K562 (cell line): ENCODE data around the gene MTNR1B. TPM values are rescaled to one million over a fixed set of nuclear protein-coding genes. Genes with fewer than 3 reads are reported as not detected.

ENCODE experiments used
- ATAC-seq: fragments of 200-7000 bp; cut with Tn5 transposase; 3 replicates; pipeline ENCODE4 v1.9.1; 2020; ENCODE audit warnings: moderate library complexity
- BruUV-seq: library from RNA; stranded (reverse); fragments of 400-500 nt; replicated peaks from 2 replicates; lab custom pipeline; 2021; lab: Mats Ljungman, UMichigan
- CTCF ChIA-PET: fragments of 300-600 bp; formaldehyde crosslinking; extraction: SDS; loops from one replicate; lab custom pipeline; 2021; ENCODE audit warnings: low intra/inter-chr PET ratio; lab: Yijun Ruan, JAX
- POLR2A ChIA-PET: fragments of 300-600, 350-650 bp; sonication (Branson Sonifier 250); formaldehyde crosslinking; extraction: SDS; loops from one replicate; lab custom pipeline; 2021; ENCODE audit warnings: antibody characterized with exemption, inconsistent platforms; lab: Yijun Ruan, JAX
- DNase-seq, 4 experiments: peaks; one replicate each; pipeline versions ENCODE4 v3.0.0 to v3.0.0-alpha.2; 2011 to 2018; ENCODE audit warnings: low spot score in 3 of 4, mixed read lengths in 3 of 4; ENCODE audit errors: extremely low read depth in 1 of 4
- FAIRE-seq: peaks from 2 replicates; lab custom pipeline; 2011; peaks lifted over from hg19 to GRCh38; lab: Jason Lieb, UNC
- H2AFZ ChIP-seq: 2 replicates; pipeline ENCODE4 v1.6.0; 2011; ENCODE audit warnings: low read depth, low read length, control low read depth, inconsistent platforms
- H3K27ac ChIP-seq: fragments of 200-600 bp; 3 replicates; pipeline ENCODE4 v1.8.0; 2011; ENCODE audit warnings: low read depth, mild to moderate bottlenecking, control low read depth, inconsistent platforms, low read length, moderate library complexity, mixed read lengths; ENCODE audit errors: extremely low read depth
- H3K27me3 ChIP-seq, 2 experiments: fragments of 300-600 bp in 1 of 2; 2 replicates in 1 of 2; 3 replicates in 1 of 2; pipeline versions ENCODE4 v1.6.0 to v1.8.0; 2011; ENCODE audit warnings: inconsistent platforms in 2 of 2, low read length in 2 of 2, mild to moderate bottlenecking in 1 of 2, mixed read lengths in 1 of 2, moderate library complexity in 1 of 2; ENCODE audit not compliant: control insufficient read depth in 2 of 2, insufficient read depth in 2 of 2
- H3K36me3 ChIP-seq: fragments of 300-600 bp; 3 replicates; pipeline ENCODE4 v1.8.0; 2011; ENCODE audit warnings: mild to moderate bottlenecking, low read length, inconsistent platforms; ENCODE audit not compliant: control insufficient read depth, insufficient read depth
- H3K4me1 ChIP-seq, 2 experiments: fragments of 200-600 bp in 1 of 2; replicated peaks in 1 of 2; 2 replicates in 1 of 2; 3 replicates in 1 of 2; pipeline versions ENCODE4 v1.5.1 to v1.8.0; 2011; ENCODE audit warnings: inconsistent platforms in 2 of 2, low read length in 2 of 2, mild to moderate bottlenecking in 1 of 2, mixed read lengths in 1 of 2, moderate library complexity in 1 of 2; ENCODE audit not compliant: control insufficient read depth in 2 of 2, insufficient read depth in 2 of 2
- H3K4me2 ChIP-seq: 2 replicates; pipeline ENCODE4 v1.6.1; 2011; ENCODE audit warnings: low read length, control low read depth, inconsistent platforms, mixed read lengths; ENCODE audit not compliant: insufficient read depth
- H3K4me3 ChIP-seq: fragments of 200-600 bp; sonication (generic), shearing (Covaris generic); 2 replicates; pipeline ENCODE4 v1.5.1; 2016; ENCODE audit warnings: control low read depth, inconsistent platforms
- H3K79me2 ChIP-seq: fragments of 200-600 bp; 3 replicates; pipeline ENCODE4 v1.8.0; 2011; ENCODE audit warnings: low read length, inconsistent platforms; ENCODE audit not compliant: control insufficient read depth, insufficient read depth
- H3K9ac ChIP-seq, 2 experiments: 2 replicates each; pipeline versions ENCODE4 v1.6.0 to v1.6.1; 2011; ENCODE audit warnings: low read depth in 2 of 2, low read length in 2 of 2, control low read depth in 1 of 2, inconsistent platforms in 1 of 2, mild to moderate bottlenecking in 1 of 2, mixed read lengths in 1 of 2; ENCODE audit not compliant: insufficient read depth in 1 of 2
- H3K9me1 ChIP-seq: one replicate; pipeline ENCODE4 v1.6.0; 2011; ENCODE audit warnings: inconsistent platforms, mild to moderate bottlenecking, low read length, moderate library complexity; ENCODE audit not compliant: control insufficient read depth, insufficient read depth
- H3K9me3 ChIP-seq: replicated peaks from 2 replicates; pipeline ENCODE4 v1.5.1; 2011; ENCODE audit warnings: low read depth, low read length, inconsistent platforms; ENCODE audit not compliant: control insufficient read depth, insufficient read depth
- H4K20me1 ChIP-seq: replicated peaks from 2 replicates; pipeline ENCODE4 v1.6.1; 2011; ENCODE audit warnings: low read length, inconsistent platforms, mixed read lengths; ENCODE audit not compliant: control insufficient read depth, insufficient read depth
- ELF2 ChIP-seq: fragments of 250-450 bp; sonication (Bioruptor Pico); IDR thresholded peaks from 2 replicates; pipeline ENCODE4 v1.5.0; 2021; ENCODE audit warnings: mild to moderate bottlenecking
- NEUROD1 ChIP-seq: fragments of 150-350 bp; IDR thresholded peaks from 2 replicates; pipeline ENCODE4 v1.6.1; 2014; ENCODE audit warnings: borderline replicate concordance, low read length, low read depth; ENCODE audit not compliant: partially characterized antibody
- NFE2L1 ChIP-seq: fragments of 450-650 bp; IDR thresholded peaks from 2 replicates; pipeline ENCODE4 v1.6.1; 2016; ENCODE audit warnings: missing genetic modification characterization, low read depth, mild to moderate bottlenecking, missing compliant biosample characterization, moderate library complexity, borderline replicate concordance
- TOE1 ChIP-seq, 2 experiments: fragments of 450-650 bp in 1 of 2; sonication (generic) in 1 of 2; formaldehyde crosslinking in 1 of 2; IDR thresholded peaks; 2 replicates each; pipeline versions ENCODE4 v1.7.1 to v1.8.0; 2016 to 2022; ENCODE audit warnings: borderline replicate concordance in 2 of 2, mild to moderate bottlenecking in 2 of 2, antibody characterized with exemption in 1 of 2, inconsistent platforms in 1 of 2, low read depth in 1 of 2, missing genetic modification reagents in 1 of 2, moderate library complexity in 1 of 2
- ZNF77 ChIP-seq: fragments of 250-450 bp; sonication (Bioruptor Pico); IDR thresholded peaks from 2 replicates; pipeline ENCODE4 v1.5.0; 2020
- WGBS: fragments of 100-300 bp; shearing (Covaris generic); methylation state at CpG from one replicate; pipeline ENCODE4 v1.1.6; 2016; ENCODE audit warnings: low coverage, mixed read lengths; ENCODE audit not compliant: insufficient coverage; ENCODE audit errors: missing lambda C conversion rate; 5-methylcytosine and 5-hydroxymethylcytosine counted together
- in situ Hi-C: fragments of 300-500 bp; cut with MboI; formaldehyde crosslinking; loops from 4 replicates; pipeline ENCODE4 v1.15.0; 2018; ENCODE audit warnings: inconsistent platforms, mixed read lengths
- intact Hi-C: fragments of 100-400 bp; cut with micrococcal nuclease; formaldehyde crosslinking; loops from 2 replicates; pipeline ENCODE4 v1.14.2; 2022
- polyA plus RNA-seq, 8 experiments: library from polyadenylated mRNA; depleted of rRNA in 4 of 8; stranded (reverse) in 5 of 8; unstranded in 3 of 8; fragments of >200 nt; fragmentation: Nextera tagmentation in 2 of 8; fragmentation: Illumina TruSeq in 1 of 8; extraction: Ambion mirVana in 2 of 8; extraction: Trizol in 1 of 8; gene quantifications; 2 replicates each; pipeline versions ENCODE4 v1.2.1 to v1.2.3, GENCODE V29; 2011 to 2014; ENCODE audit warnings: inconsistent platforms in 1 of 8, missing spikeins in 1 of 8
- total RNA-seq, 7 experiments: library from RNA; depleted of rRNA in 6 of 7; stranded (reverse); fragments of >200 nt in 6 of 7; fragmentation: Illumina TruSeq in 2 of 7; extraction: Trizol in 2 of 7; gene quantifications; 2 replicates each; pipeline versions ENCODE4 v1.2.1 to v1.2.3, GENCODE V29; 2011 to 2021; ENCODE audit warnings: low replicate concordance in 1 of 7
- TF ChIP-seq, protein P1 (sequence below): fragments of 200-800 bp; sonication (Bioruptor generic); IDR thresholded peaks from 2 replicates; pipeline ENCODE4 v1.6.1; 2017; ENCODE audit warnings: missing genetic modification characterization, missing compliant biosample characterization
- TF ChIP-seq, protein P2 (sequence below): fragments of 450-650 bp; formaldehyde crosslinking; IDR thresholded peaks from 2 replicates; pipeline ENCODE4 v1.4.0; 2020; ENCODE audit warnings: mild to moderate bottlenecking, moderate library complexity
- TF ChIP-seq, protein P3 (sequence below): IDR thresholded peaks from 2 replicates; pipeline ENCODE4 v1.6.1; 2011; ENCODE audit warnings: borderline replicate concordance, low read depth, mild to moderate bottlenecking, moderate library complexity, low read length; ENCODE audit not compliant: insufficient read depth, poor library complexity, severe bottlenecking

The MTNR1B gene
- total and polyA plus RNA-seq, 9 of the 15 experiments (the other 6 are each of a cell fraction or from before 2014, with no cell fraction given), result not detected

DNA sequence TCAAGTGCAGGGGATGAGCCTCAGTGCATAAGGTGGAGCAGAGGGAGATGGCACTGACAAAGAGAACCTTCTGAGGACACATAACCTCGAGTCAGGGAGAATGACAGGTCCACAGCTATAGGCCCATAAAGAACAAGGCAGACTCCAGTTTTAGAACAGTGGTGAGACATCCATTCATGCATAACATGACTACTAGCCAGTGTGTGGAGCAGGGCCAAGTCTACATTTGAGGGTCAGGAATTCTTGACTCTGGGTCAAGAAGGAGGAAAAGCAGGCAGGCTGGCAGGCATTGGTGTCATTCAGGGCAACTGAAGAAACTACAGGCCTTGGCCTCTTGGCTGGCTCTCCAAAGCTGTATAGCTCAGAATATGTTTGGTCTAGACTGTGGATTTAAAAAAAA, 54.9 kb downstream of the MTNR1B start:
- CTCF ChIA-PET, result no interaction called here

More for the DNA sequence above, 54.9 kb downstream of the MTNR1B start:
- Histone ChIP-seq H3K27ac (no peak overlapping the region), H3K4me2 (no peak overlapping the region)
- no peak for TF ChIP-seq ELF2 (CRISPR knock-in tag)
- TF ChIP-seq TOE1 (IDR thresholded peaks at IDR 0.05; ENCODE audit: borderline replicate concordance), result no peak
- no peak for TF ChIP-seq TOE1 (CRISPR knock-in tag; IDR thresholded peaks at IDR 0.05; ENCODE audit: borderline replicate concordance, low read depth)
- no peak for TF ChIP-seq NFE2L1
- TF ChIP-seq, protein P1, sequence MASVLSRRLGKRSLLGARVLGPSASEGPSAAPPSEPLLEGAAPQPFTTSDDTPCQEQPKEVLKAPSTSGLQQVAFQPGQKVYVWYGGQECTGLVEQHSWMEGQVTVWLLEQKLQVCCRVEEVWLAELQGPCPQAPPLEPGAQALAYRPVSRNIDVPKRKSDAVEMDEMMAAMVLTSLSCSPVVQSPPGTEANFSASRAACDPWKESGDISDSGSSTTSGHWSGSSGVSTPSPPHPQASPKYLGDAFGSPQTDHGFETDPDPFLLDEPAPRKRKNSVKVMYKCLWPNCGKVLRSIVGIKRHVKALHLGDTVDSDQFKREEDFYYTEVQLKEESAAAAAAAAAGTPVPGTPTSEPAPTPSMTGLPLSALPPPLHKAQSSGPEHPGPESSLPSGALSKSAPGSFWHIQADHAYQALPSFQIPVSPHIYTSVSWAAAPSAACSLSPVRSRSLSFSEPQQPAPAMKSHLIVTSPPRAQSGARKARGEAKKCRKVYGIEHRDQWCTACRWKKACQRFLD (CRISPR knock-in tag), result no peak
- TF ChIP-seq, protein P2, sequence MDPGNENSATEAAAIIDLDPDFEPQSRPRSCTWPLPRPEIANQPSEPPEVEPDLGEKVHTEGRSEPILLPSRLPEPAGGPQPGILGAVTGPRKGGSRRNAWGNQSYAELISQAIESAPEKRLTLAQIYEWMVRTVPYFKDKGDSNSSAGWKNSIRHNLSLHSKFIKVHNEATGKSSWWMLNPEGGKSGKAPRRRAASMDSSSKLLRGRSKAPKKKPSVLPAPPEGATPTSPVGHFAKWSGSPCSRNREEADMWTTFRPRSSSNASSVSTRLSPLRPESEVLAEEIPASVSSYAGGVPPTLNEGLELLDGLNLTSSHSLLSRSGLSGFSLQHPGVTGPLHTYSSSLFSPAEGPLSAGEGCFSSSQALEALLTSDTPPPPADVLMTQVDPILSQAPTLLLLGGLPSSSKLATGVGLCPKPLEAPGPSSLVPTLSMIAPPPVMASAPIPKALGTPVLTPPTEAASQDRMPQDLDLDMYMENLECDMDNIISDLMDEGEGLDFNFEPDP (CRISPR knock-in tag), result no peak
- no peak for TF ChIP-seq ZNF77 (CRISPR knock-in tag)
- no peak for TF ChIP-seq NEUROD1
- TF ChIP-seq, protein P3, sequence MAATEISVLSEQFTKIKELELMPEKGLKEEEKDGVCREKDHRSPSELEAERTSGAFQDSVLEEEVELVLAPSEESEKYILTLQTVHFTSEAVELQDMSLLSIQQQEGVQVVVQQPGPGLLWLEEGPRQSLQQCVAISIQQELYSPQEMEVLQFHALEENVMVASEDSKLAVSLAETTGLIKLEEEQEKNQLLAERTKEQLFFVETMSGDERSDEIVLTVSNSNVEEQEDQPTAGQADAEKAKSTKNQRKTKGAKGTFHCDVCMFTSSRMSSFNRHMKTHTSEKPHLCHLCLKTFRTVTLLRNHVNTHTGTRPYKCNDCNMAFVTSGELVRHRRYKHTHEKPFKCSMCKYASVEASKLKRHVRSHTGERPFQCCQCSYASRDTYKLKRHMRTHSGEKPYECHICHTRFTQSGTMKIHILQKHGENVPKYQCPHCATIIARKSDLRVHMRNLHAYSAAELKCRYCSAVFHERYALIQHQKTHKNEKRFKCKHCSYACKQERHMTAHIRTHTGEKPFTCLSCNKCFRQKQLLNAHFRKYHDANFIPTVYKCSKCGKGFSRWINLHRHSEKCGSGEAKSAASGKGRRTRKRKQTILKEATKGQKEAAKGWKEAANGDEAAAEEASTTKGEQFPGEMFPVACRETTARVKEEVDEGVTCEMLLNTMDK, result no peak
- TF ChIP-seq, all 486 proteins: peak for 0
- H3K79me2 ChIP-seq, result no peaks in the 10 kb centered on the region
- H2AFZ ChIP-seq, result no peak overlapping the region
- DNase-seq (no peak), ATAC-seq (no peak), FAIRE-seq (no peak)
- H4K20me1 ChIP-seq, result no peaks in the 10 kb centered on the region
- BruUV-seq, result no TSS peak
- no peaks in the 10 kb centered on the region for H3K9me3 ChIP-seq
- H3K9ac ChIP-seq, result no peak overlapping the region
- H3K27me3 ChIP-seq, result no peaks in the 10 kb centered on the region
- 0% methylated on average over 1 of the region's 1 CpG for WGBS
- no peaks in the 10 kb centered on the region for H3K4me1 ChIP-seq
- no peaks in the 10 kb centered on the region for H3K9me1 ChIP-seq
- no peaks in the 10 kb centered on the region for H3K36me3 ChIP-seq
- intact Hi-C loops (no loop called here), in situ Hi-C loops (loop anchor here (5.0 kb wide), 1 partner anchor 48 kb away; no protein-coding TSS in a partner anchor)
- H3K4me3 ChIP-seq, result no peak overlapping the region
- POLR2A ChIA-PET, result no interaction called here
